PC-9 (cell line): ENCODE results near the gene PBX4.

Experiments used
- EZH2 ChIP-seq: fragments of 200-600 bp; sonication (generic); IDR thresholded peaks from 2 replicates; pipeline ENCODE4 v1.8.0; 2017; ENCODE audit warnings: antibody characterized with exemption, low read depth
- TF ChIP-seq, protein P1 (sequence below): fragments of 200-600 bp; sonication (generic); conservative IDR thresholded peaks from 2 replicates; pipeline ENCODE4 v1.6.1; 2017; ENCODE audit warnings: mixed run types, antibody characterized with exemption, mild to moderate bottlenecking, moderate library complexity

DNA sequence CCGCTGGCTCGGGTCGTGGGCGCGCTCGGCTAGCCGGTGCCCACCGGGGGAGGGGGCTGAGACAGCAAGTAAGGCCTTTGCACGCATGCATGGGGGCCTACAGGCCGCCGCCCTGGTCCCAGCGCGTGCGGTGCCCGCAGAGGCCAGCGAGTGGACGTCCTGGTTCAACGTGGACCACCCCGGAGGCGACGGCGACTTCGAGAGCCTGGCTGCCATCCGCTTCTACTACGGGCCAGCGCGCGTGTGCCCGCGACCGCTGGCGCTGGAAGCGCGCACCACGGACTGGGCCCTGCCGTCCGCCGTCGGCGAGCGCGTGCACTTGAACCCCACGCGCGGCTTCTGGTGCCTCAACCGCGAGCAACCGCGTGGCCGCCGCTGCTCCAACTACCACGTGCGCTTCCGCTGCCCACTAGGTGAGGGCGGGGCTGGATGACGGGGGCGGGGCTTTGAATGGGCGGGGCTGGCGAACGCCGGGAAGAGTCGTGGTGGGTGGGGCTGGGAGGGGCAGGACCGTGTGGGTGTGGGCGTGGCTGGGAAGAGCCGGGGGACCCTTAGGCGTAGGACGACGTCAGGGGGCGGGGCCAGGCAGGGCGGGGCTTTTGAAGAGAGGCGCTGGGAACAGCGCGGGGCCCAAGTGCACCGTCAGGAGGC lies 78.3 kb downstream of the PBX4 start:
- TF ChIP-seq, protein P1, sequence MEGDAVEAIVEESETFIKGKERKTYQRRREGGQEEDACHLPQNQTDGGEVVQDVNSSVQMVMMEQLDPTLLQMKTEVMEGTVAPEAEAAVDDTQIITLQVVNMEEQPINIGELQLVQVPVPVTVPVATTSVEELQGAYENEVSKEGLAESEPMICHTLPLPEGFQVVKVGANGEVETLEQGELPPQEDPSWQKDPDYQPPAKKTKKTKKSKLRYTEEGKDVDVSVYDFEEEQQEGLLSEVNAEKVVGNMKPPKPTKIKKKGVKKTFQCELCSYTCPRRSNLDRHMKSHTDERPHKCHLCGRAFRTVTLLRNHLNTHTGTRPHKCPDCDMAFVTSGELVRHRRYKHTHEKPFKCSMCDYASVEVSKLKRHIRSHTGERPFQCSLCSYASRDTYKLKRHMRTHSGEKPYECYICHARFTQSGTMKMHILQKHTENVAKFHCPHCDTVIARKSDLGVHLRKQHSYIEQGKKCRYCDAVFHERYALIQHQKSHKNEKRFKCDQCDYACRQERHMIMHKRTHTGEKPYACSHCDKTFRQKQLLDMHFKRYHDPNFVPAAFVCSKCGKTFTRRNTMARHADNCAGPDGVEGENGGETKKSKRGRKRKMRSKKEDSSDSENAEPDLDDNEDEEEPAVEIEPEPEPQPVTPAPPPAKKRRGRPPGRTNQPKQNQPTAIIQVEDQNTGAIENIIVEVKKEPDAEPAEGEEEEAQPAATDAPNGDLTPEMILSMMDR: no peak
- no peak for TF ChIP-seq EZH2
